ENCODE data around the gene TPRA1. TPM values are rescaled to one million over a fixed set of nuclear protein-coding genes. Genes with fewer than 3 reads are reported as not detected.

The TPRA1 gene
- total RNA-seq, 1 experiment from 2014 or later: 35.1 TPM

GRCh38 chr3:127613406-127613805 is 22.9 kb upstream of the TPRA1 start (continued):
- no peak for TF ChIP-seq JUND (IDR thresholded peaks at IDR 0.05)
- TF ChIP-seq EZH2phosphoT487 (IDR thresholded peaks at IDR 0.05; ENCODE audit: borderline replicate concordance): no peak
- no peak for TF ChIP-seq YY1 (IDR thresholded peaks at IDR 0.05; ENCODE audit: extremely low read depth, insufficient replicate concordance, low read depth, low read length)
- no peak for TF ChIP-seq CEBPB (IDR thresholded peaks at IDR 0.05; ENCODE audit: low read depth)

GRCh38 chr3:127612966-127613365 is 22.4 kb upstream of the TPRA1 start:
- Histone ChIP-seq H3K79me2 (ENCODE audit: insufficient read depth, low read length) (peaks cover 44% of the 10 kb centered on the region), H3K4me3 (replicated peaks in 1 of 2; ENCODE audit: low read depth in 1 of 2, low read length in 2 of 2) (no peak overlapping the region), H3K9me2 (ENCODE audit: insufficient read depth) (no peaks in the 10 kb centered on the region), H3K4me2 (ENCODE audit: low read length) (no peak overlapping the region), H3K4me1 (ENCODE audit: control insufficient read depth in 1 of 2, insufficient read depth in 2 of 2, low read length in 2 of 2) (no peaks in the 10 kb centered on the region), H3K9ac (ENCODE audit: low read length) (no peak overlapping the region), H3K36me3 (ENCODE audit: control insufficient read depth in 1 of 2, insufficient read depth in 2 of 2, low read length in 2 of 2) (peaks cover 41 to 69% of the 10 kb centered on the region in 2 experiments), H3K9me3 (ENCODE audit: control insufficient read depth in 1 of 2, insufficient read depth in 1 of 2, low read depth in 1 of 2, low read length in 2 of 2) (no peaks in the 10 kb centered on the region), H4K20me1 (ENCODE audit: insufficient read depth) (peaks cover 8% of the 10 kb centered on the region; the same call in 1 of the 2 replicates), H3K27ac (ENCODE audit: low read depth, low read length) (no peak overlapping the region), H2AFZ (ENCODE audit: low read depth, low read length, poor library complexity, severe bottlenecking) (no peak overlapping the region), H3K27me3 (ENCODE audit: insufficient read depth, low read length) (no peaks in the 10 kb centered on the region)
- ChIA-PET RAD21 (ENCODE audit: low non-redundant PET in 1 of 2, low total read pairs in 2 of 2, uncharacterized antibody in 2 of 2, unreplicated experiment in 2 of 2) (no interaction called here), CTCF (no interaction called here), POLR2A (no interaction called here)
- no peak for TF ChIP-seq REST (IDR thresholded peaks at IDR 0.05; ENCODE audit: low read depth)
- TF ChIP-seq EZH2phosphoT487 (IDR thresholded peaks at IDR 0.05; ENCODE audit: borderline replicate concordance): no peak
- TF ChIP-seq POLR2AphosphoS5 (IDR thresholded peaks at IDR 0.05; ENCODE audit: low read depth, low read length): no peak
- TF ChIP-seq FOSL1 (IDR thresholded peaks at IDR 0.05; ENCODE audit: low read depth): no peak
- no peak for TF ChIP-seq YY1 (IDR thresholded peaks at IDR 0.05; ENCODE audit: extremely low read depth, insufficient replicate concordance, low read depth, low read length)
- TF ChIP-seq SRF (IDR thresholded peaks at IDR 0.05; ENCODE audit: low read depth): no peak
- no peak for TF ChIP-seq EZH2 (IDR thresholded peaks at IDR 0.05)
- TF ChIP-seq ATF3 (IDR thresholded peaks at IDR 0.05): no peak
- TF ChIP-seq JUND (IDR thresholded peaks at IDR 0.05): no peak
- no peak for TF ChIP-seq SIN3A (IDR thresholded peaks at IDR 0.05; ENCODE audit: low read depth)
- TF ChIP-seq POLR2A (IDR thresholded peaks at IDR 0.05; ENCODE audit: borderline replicate concordance, extremely low read depth, insufficient read depth, insufficient read length): no peak
- TF ChIP-seq, protein P1, sequence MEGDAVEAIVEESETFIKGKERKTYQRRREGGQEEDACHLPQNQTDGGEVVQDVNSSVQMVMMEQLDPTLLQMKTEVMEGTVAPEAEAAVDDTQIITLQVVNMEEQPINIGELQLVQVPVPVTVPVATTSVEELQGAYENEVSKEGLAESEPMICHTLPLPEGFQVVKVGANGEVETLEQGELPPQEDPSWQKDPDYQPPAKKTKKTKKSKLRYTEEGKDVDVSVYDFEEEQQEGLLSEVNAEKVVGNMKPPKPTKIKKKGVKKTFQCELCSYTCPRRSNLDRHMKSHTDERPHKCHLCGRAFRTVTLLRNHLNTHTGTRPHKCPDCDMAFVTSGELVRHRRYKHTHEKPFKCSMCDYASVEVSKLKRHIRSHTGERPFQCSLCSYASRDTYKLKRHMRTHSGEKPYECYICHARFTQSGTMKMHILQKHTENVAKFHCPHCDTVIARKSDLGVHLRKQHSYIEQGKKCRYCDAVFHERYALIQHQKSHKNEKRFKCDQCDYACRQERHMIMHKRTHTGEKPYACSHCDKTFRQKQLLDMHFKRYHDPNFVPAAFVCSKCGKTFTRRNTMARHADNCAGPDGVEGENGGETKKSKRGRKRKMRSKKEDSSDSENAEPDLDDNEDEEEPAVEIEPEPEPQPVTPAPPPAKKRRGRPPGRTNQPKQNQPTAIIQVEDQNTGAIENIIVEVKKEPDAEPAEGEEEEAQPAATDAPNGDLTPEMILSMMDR (IDR thresholded peaks at IDR 0.05 in 2 of 3, conservative IDR thresholded peaks at IDR 0.05 in 1 of 3; ENCODE audit: borderline replicate concordance in 1 of 3, insufficient read depth in 1 of 3, low read depth in 2 of 3, low read length in 2 of 3): no peak
- no peak for TF ChIP-seq SP1 (IDR thresholded peaks at IDR 0.05; ENCODE audit: low read depth)
- TF ChIP-seq ZFX (IDR thresholded peaks at IDR 0.05): no peak
- TF ChIP-seq CBX3 (IDR thresholded peaks at IDR 0.05; ENCODE audit: low read depth): no peak
- intact Hi-C loops (cut with micrococcal nuclease): no loop called here
- ATAC-seq (no peak), DNase-seq (ENCODE audit: low read depth, low spot score) (no peak)
- BruUV-seq (replicated peaks): no TSS peak
